ENCODE results near the gene ENTHD1. TPM values are rescaled to one million over a fixed set of nuclear protein-coding genes. Genes with fewer than 3 reads are reported as not detected.

Gene ENTHD1
- total and polyA plus RNA-seq, 2 of the 8 experiments (the other 6 are each of a cell fraction or from before 2014, with no cell fraction given), result not detected

DNA sequence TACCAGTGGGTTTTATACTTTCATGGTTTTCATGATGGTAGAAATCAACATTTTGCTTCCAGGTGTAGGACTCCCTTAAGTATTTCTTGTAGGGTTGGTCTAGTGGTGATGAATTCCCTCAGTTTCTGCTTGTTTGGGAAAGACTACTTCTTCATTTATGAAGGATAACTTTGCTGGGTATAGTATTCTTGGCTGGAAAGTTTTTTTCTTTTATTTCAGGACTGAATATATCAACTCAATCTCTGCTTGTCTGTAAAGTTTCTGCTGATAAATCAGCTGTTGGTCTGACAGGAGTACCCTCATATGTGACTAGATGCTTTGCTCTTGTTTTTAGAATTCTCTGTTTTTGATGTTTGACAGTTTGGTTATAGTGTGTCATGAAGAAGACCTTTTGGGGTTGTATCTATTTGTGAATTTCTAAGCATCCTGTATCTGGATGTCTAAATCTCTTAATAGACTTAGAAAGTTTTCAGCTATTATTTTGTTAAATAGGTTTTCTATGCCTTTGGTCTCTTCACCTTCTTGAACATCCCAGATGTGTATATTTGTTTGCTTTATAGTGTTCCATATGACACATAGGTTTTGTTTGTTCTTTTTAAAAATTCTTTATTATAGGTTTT, 95.9 kb downstream of the ENTHD1 start:
- Histone ChIP-seq H3K27ac (ENCODE audit: low read depth, low read length) (no peak overlapping the region), H3K56ac (replicated peaks; ENCODE audit: insufficient read length, low read depth, low read length) (no peak overlapping the region), H3K23me2 (ENCODE audit: low read depth, low read length) (no peaks in the 10 kb centered on the region), H4K8ac (ENCODE audit: extremely low read depth, insufficient read depth, low read length) (no peak overlapping the region), H3K9me3 (ENCODE audit: insufficient read depth in 2 of 2, low read depth in 1 of 2, low read length in 1 of 2) (peaks cover 0 to 5% of the 10 kb centered on the region in 2 experiments; a peak in 2 of 4 replicates), H2BK20ac (ENCODE audit: low read length) (no peak overlapping the region), H3K79me1 (ENCODE audit: low read depth, low read length) (no peaks in the 10 kb centered on the region), H4K20me1 (replicated peaks in 1 of 2; ENCODE audit: control insufficient read depth in 1 of 2, insufficient read depth in 2 of 2, low read length in 2 of 2) (no peaks in the 10 kb centered on the region), H3K36me3 (ENCODE audit: control insufficient read depth in 2 of 4, insufficient read depth in 4 of 4, low read length in 3 of 4) (no peaks in the 10 kb centered on the region), H3K4me3 (ENCODE audit: extremely low read depth in 1 of 4, insufficient read depth in 2 of 4, low read depth in 3 of 4, low read length in 4 of 4) (no peak overlapping the region), H3K4ac (replicated peaks; ENCODE audit: insufficient read length, low read depth, low read length) (no peak overlapping the region), H3K9ac (replicated peaks in 1 of 4; ENCODE audit: extremely low read depth in 1 of 4, low read depth in 3 of 4, low read length in 3 of 4) (no peak overlapping the region), H3K27me3 (replicated peaks in 1 of 4; ENCODE audit: control insufficient read depth in 3 of 4, extremely low read depth in 1 of 4, insufficient read depth in 3 of 4, low read length in 3 of 4) (0 out of 7 replicates have a peak, but pooled peaks cover 0 to 1% (median 0%) of the 10 kb centered on the region in 4 experiments), H2AK5ac (ENCODE audit: low read depth, low read length) (no peak overlapping the region), H3K79me2 (ENCODE audit: control insufficient read depth in 1 of 2, insufficient read depth in 2 of 2, low read length in 2 of 2) (no peaks in the 10 kb centered on the region), H3K18ac (ENCODE audit: extremely low read depth, low read length) (no peak overlapping the region), H3K4me1 (replicated peaks in 1 of 4; ENCODE audit: control insufficient read depth in 3 of 4, insufficient read depth in 4 of 4, low read length in 3 of 4) (no peaks in the 10 kb centered on the region), H3K23ac (ENCODE audit: insufficient read length) (no peak overlapping the region), H3K4me2 (ENCODE audit: insufficient read depth in 1 of 2, low read depth in 2 of 2, low read length in 2 of 2) (no peak overlapping the region), H4K5ac (ENCODE audit: insufficient read length, low read depth, low read length) (no peak overlapping the region), H2BK5ac (ENCODE audit: low read depth, low read length) (no peak overlapping the region), H3K14ac (ENCODE audit: insufficient read length) (no peak overlapping the region), H4K91ac (replicated peaks; ENCODE audit: insufficient read length, low read length) (no peak overlapping the region), H2BK12ac (ENCODE audit: low read depth, low read length) (no peak overlapping the region), H2AFZ (ENCODE audit: low read length) (no peak overlapping the region), H2BK120ac (replicated peaks; ENCODE audit: low read depth, low read length) (no peak overlapping the region), H2BK15ac (ENCODE audit: low read length) (no peak overlapping the region)
- ChIA-PET CTCF (ENCODE audit: partially characterized antibody) (interaction anchor here (3.2 kb wide), 1 partner anchor 10 kb away, joined by 14 read pairs; no protein-coding TSS in a partner anchor), POLR2A (ENCODE audit: partially characterized antibody) (no interaction called here)
- DNase-seq (ENCODE audit: low read depth in 1 of 2, low spot score in 2 of 2) (no peak), FAIRE-seq (no peak)
- TF ChIP-seq ZNF274 (IDR thresholded peaks at IDR 0.05; ENCODE audit: borderline replicate concordance, extremely low read depth, low read length) (no peak), GTF2F1 (IDR thresholded peaks at IDR 0.05; ENCODE audit: borderline replicate concordance, low read depth, low read length) (no peak), KDM4A (IDR thresholded peaks at IDR 0.05; ENCODE audit: low read depth, low read length, severe bottlenecking) (no peak), BCL11A (IDR thresholded peaks at IDR 0.05; ENCODE audit: low read depth in 2 of 2, low read length in 2 of 2) (no peak), KDM1A (IDR thresholded peaks at IDR 0.05; ENCODE audit: borderline replicate concordance, low read length) (no peak), SAP30 (IDR thresholded peaks at IDR 0.05; ENCODE audit: insufficient read depth, insufficient replicate concordance, low read length) (no peak), E2F6 (IDR thresholded peaks at IDR 0.05) (no peak), TAF1 (IDR thresholded peaks at IDR 0.05; ENCODE audit: low read depth, low read length) (no peak)
- TF ChIP-seq, protein P1, sequence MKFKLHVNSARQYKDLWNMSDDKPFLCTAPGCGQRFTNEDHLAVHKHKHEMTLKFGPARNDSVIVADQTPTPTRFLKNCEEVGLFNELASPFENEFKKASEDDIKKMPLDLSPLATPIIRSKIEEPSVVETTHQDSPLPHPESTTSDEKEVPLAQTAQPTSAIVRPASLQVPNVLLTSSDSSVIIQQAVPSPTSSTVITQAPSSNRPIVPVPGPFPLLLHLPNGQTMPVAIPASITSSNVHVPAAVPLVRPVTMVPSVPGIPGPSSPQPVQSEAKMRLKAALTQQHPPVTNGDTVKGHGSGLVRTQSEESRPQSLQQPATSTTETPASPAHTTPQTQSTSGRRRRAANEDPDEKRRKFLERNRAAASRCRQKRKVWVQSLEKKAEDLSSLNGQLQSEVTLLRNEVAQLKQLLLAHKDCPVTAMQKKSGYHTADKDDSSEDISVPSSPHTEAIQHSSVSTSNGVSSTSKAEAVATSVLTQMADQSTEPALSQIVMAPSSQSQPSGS (IDR thresholded peaks at IDR 0.05; ENCODE audit: low read length), result no peak
- TF ChIP-seq, protein P2, sequence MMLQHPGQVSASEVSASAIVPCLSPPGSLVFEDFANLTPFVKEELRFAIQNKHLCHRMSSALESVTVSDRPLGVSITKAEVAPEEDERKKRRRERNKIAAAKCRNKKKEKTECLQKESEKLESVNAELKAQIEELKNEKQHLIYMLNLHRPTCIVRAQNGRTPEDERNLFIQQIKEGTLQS (IDR thresholded peaks at IDR 0.05; ENCODE audit: insufficient read depth, low read depth, low read length), result no peak

Data from H1 (cell line).